GM18499 (cell line): ENCODE measurements around the gene BCAT1.
"Not testable (repeated sequence)": the region's sequence is repeated elsewhere in the genome, so short reads cannot be mapped to it uniquely, and the experiment has no call there.

Experiments used
- ATAC-seq: cut with Tn5 transposase; IDR thresholded peaks from one replicate; pipeline ENCODE4 v1.9.1; 2021; ENCODE audit warnings: moderate number of reproducible peaks; ENCODE audit not compliant: insufficient read depth, unreplicated experiment

BCAT1 gene

GRCh38 chr12:24960222-24960855, 11.4 kb upstream of the BCAT1 start:
- ATAC-seq, result peak; percentile 67

GRCh38 chr12:24956351-24956750, 7.5 kb upstream of the BCAT1 start:
- not testable (repeated sequence) for ATAC-seq

- ATAC-seq, result no peak
These were observed 7.0 kb upstream of the BCAT1 start for GRCh38 chr12:24955853-24956252.

GRCh38 chr12:24955389-24955788, 6.5 kb upstream of the BCAT1 start:
- ATAC-seq, result no peak

GRCh38 chr12:24954261-24954660, 5.4 kb upstream of the BCAT1 start:
- ATAC-seq, result no peak

GRCh38 chr12:24952389-24952788, 3.5 kb upstream of the BCAT1 start:
- ATAC-seq, result no peak

GRCh38 chr12:24950231-24950834, 1.4 kb upstream of the BCAT1 start:
- peak; percentile 33 for ATAC-seq

GRCh38 chr12:24948420-24948756, 513 bp downstream of the BCAT1 start:
- ATAC-seq, result no peak

GRCh38 chr12:24947541-24948419, 1.1 kb downstream of the BCAT1 start:
- ATAC-seq, result no peak

GRCh38 chr12:24945845-24946244, 3.1 kb downstream of the BCAT1 start:
- no peak for ATAC-seq

GRCh38 chr12:24945039-24945438, 3.9 kb downstream of the BCAT1 start:
- no peak for ATAC-seq

GRCh38 chr12:24944601-24944975, 4.3 kb downstream of the BCAT1 start:
- no peak for ATAC-seq

- ATAC-seq, result no peak
These were observed 4.8 kb downstream of the BCAT1 start for GRCh38 chr12:24943947-24944600.

- no peak for ATAC-seq
These were observed 8.7 kb downstream of the BCAT1 start for GRCh38 chr12:24940157-24940556.

GRCh38 chr12:24939551-24939950, 9.3 kb downstream of the BCAT1 start:
- ATAC-seq, result not testable (repeated sequence)

- no peak for ATAC-seq
These were observed 10.6 kb downstream of the BCAT1 start for GRCh38 chr12:24938341-24938740.

GRCh38 chr12:24937553-24938244, 11.2 kb downstream of the BCAT1 start:
- no peak for ATAC-seq

- no peak for ATAC-seq
These were observed 15.1 kb downstream of the BCAT1 start for GRCh38 chr12:24933694-24934407.

- peak; percentile 89 for ATAC-seq
These were observed 17.1 kb downstream of the BCAT1 start for GRCh38 chr12:24931666-24932405.
